ENCODE data around the gene CACNA1D. TPM values are rescaled to one million over a fixed set of nuclear protein-coding genes. Genes with fewer than 3 reads are reported as not detected.

Gene CACNA1D
- total and polyA plus RNA-seq, 9 of the 15 experiments (the other 6 are each of a cell fraction or from before 2014, with no cell fraction given), result 0.29 TPM; not detected in 8

GRCh38 chr3:53617893-53618523 is 123.6 kb downstream of the CACNA1D start:
- ATAC-seq, result no peak
- peaks cover 0 to 20% of the 10 kb centered on the region in 2 experiments; a peak in 2 of 5 replicates for H3K27me3 ChIP-seq (ENCODE audit: control insufficient read depth in 2 of 2, insufficient read depth in 2 of 2, low read length in 2 of 2)
- POLR2A ChIA-PET, result no interaction called here

More at GRCh38 chr3:53617893-53618523, 123.6 kb downstream of the CACNA1D start:
- no peak overlapping the region for H3K4me3 ChIP-seq
- H2AFZ ChIP-seq (ENCODE audit: low read depth, low read length), result no peak overlapping the region
- DNase-seq (ENCODE audit: extremely low read depth in 1 of 4, low spot score in 3 of 4) (no peak), FAIRE-seq (no peak)
- no peaks in the 10 kb centered on the region for H3K36me3 ChIP-seq (ENCODE audit: control insufficient read depth, insufficient read depth, low read length)
- intact Hi-C loops (cut with micrococcal nuclease) (no loop called here), in situ Hi-C loops (cut with MboI) (no loop called here)
- no peak overlapping the region for H3K4me2 ChIP-seq (ENCODE audit: insufficient read depth, low read length)
- H3K9ac ChIP-seq (ENCODE audit: insufficient read depth in 1 of 2, low read depth in 2 of 2, low read length in 2 of 2), result no peak overlapping the region
- 0% methylated on average over 3 of the region's 8 CpGs for WGBS (ENCODE audit: insufficient coverage, low coverage, missing lambda C conversion rate)
- CTCF ChIA-PET (ENCODE audit: low intra/inter-chr PET ratio), result no interaction called here
- no TSS peak for BruUV-seq (replicated peaks)
- H3K9me1 ChIP-seq (ENCODE audit: control insufficient read depth, insufficient read depth, low read length), result no peaks in the 10 kb centered on the region
- no peak for TF ChIP-seq CBFA2T2 (conservative IDR thresholded peaks at IDR 0.05)
- no peak for TF ChIP-seq MTF1 (CRISPR knock-in tag; IDR thresholded peaks at IDR 0.05; ENCODE audit: borderline replicate concordance)
- TF ChIP-seq ZBTB11 (CRISPR knock-in tag; IDR thresholded peaks at IDR 0.05), result no peak
- TF ChIP-seq POLR2AphosphoS2 (IDR thresholded peaks at IDR 0.05; ENCODE audit: low read length), result no peak
- TF ChIP-seq DNMT1 (IDR thresholded peaks at IDR 0.05), result no peak
- no peak for TF ChIP-seq SRSF7 (optimal IDR thresholded peaks at IDR 0.05; ENCODE audit: low read depth, low read length)
- TF ChIP-seq PRPF4 (IDR thresholded peaks at IDR 0.05; ENCODE audit: insufficient read depth, low read depth, low read length, poor library complexity, severe bottlenecking), result no peak
- no peak for TF ChIP-seq SAP30 (IDR thresholded peaks at IDR 0.05; ENCODE audit: borderline replicate concordance, insufficient read depth, low read depth, low read length, poor library complexity, severe bottlenecking)
- no peak for TF ChIP-seq ATF7 (IDR thresholded peaks at IDR 0.05)
- TF ChIP-seq NFE2L1 (tag; IDR thresholded peaks at IDR 0.05; ENCODE audit: borderline replicate concordance, low read depth), result no peak
- no peak for TF ChIP-seq E2F4 (CRISPR knock-in tag; IDR thresholded peaks at IDR 0.05; ENCODE audit: low read depth)
- TF ChIP-seq ZNF584 (CRISPR knock-in tag; IDR thresholded peaks at IDR 0.05; ENCODE audit: low read depth), result no peak
- TF ChIP-seq, protein P1, sequence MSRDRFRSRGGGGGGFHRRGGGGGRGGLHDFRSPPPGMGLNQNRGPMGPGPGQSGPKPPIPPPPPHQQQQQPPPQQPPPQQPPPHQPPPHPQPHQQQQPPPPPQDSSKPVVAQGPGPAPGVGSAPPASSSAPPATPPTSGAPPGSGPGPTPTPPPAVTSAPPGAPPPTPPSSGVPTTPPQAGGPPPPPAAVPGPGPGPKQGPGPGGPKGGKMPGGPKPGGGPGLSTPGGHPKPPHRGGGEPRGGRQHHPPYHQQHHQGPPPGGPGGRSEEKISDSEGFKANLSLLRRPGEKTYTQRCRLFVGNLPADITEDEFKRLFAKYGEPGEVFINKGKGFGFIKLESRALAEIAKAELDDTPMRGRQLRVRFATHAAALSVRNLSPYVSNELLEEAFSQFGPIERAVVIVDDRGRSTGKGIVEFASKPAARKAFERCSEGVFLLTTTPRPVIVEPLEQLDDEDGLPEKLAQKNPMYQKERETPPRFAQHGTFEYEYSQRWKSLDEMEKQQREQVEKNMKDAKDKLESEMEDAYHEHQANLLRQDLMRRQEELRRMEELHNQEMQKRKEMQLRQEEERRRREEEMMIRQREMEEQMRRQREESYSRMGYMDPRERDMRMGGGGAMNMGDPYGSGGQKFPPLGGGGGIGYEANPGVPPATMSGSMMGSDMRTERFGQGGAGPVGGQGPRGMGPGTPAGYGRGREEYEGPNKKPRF (IDR thresholded peaks at IDR 0.05; ENCODE audit: low read depth, low read length), result no peak
- no peak for TF ChIP-seq FOXP1 (CRISPR knock-in tag; IDR thresholded peaks at IDR 0.05)
- no peaks in the 10 kb centered on the region for H3K4me1 ChIP-seq (replicated peaks in 1 of 2; ENCODE audit: control insufficient read depth in 2 of 2, insufficient read depth in 2 of 2, low read length in 2 of 2)
- H3K79me2 ChIP-seq (ENCODE audit: control insufficient read depth, insufficient read depth, low read length), result no peaks in the 10 kb centered on the region
- no peaks in the 10 kb centered on the region for H4K20me1 ChIP-seq (replicated peaks; ENCODE audit: control insufficient read depth, insufficient read depth, low read length)
- no peak overlapping the region for H3K27ac ChIP-seq (ENCODE audit: extremely low read depth, low read depth, low read length)
- no peaks in the 10 kb centered on the region for H3K9me3 ChIP-seq (replicated peaks; ENCODE audit: control insufficient read depth, insufficient read depth, low read depth, low read length)

Data from K562 (cell line).